SH-SY5Y (cell line): ENCODE measurements around the gene MYO18B.

Experiments
- GATA2 ChIP-seq: IDR thresholded peaks from 2 replicates; pipeline ENCODE4 v1.6.1; 2011; ENCODE audit warnings: mild to moderate bottlenecking, low read depth, low read length
- GATA3 ChIP-seq: IDR thresholded peaks from 2 replicates; pipeline ENCODE4 v1.6.1; 2011; ENCODE audit warnings: low read depth, mild to moderate bottlenecking, low read length, moderate library complexity

Gene MYO18B

GRCh38 chr22:25804676-25805075, 62.7 kb downstream of the MYO18B start:
- no peak for TF ChIP-seq GATA2
- no peak for TF ChIP-seq GATA3

- TF ChIP-seq GATA3: no peak
- TF ChIP-seq GATA2: no peak
These were observed 64.6 kb downstream of the MYO18B start for GRCh38 chr22:25806579-25806978.

- TF ChIP-seq GATA3 (no peak), GATA2 (no peak)
These were observed 72.7 kb downstream of the MYO18B start for GRCh38 chr22:25814685-25815084.

GRCh38 chr22:25815561-25815960, 73.6 kb downstream of the MYO18B start:
- no peak for TF ChIP-seq GATA3
- TF ChIP-seq GATA2: no peak

DNA sequence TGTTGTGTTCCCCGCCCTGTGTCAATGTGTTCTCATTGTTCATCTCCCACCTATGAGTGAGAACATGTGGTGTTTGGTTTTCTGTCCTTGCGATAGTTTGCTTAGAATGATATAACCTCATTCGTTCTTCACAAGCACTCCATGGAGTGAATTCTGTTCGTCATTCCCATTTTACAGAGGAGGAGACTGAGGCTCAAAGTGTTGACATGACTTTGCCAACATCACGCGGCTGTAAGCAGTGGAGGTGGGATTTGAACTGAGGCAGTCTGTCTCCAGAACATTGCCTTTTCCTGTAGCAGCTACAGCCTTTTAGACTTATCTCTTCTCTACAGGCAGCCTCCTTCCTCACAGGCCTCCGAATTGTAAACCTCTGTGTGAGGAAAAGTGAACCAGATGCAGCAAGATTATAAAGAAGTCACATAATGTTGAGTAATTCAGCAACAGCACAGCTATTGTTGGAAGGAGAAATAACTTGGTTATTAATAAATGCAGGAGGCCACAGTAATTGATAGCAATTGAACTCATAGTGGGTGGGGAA, 74.6 kb downstream of the MYO18B start:
- no peak for TF ChIP-seq GATA3
- no peak for TF ChIP-seq GATA2

DNA sequence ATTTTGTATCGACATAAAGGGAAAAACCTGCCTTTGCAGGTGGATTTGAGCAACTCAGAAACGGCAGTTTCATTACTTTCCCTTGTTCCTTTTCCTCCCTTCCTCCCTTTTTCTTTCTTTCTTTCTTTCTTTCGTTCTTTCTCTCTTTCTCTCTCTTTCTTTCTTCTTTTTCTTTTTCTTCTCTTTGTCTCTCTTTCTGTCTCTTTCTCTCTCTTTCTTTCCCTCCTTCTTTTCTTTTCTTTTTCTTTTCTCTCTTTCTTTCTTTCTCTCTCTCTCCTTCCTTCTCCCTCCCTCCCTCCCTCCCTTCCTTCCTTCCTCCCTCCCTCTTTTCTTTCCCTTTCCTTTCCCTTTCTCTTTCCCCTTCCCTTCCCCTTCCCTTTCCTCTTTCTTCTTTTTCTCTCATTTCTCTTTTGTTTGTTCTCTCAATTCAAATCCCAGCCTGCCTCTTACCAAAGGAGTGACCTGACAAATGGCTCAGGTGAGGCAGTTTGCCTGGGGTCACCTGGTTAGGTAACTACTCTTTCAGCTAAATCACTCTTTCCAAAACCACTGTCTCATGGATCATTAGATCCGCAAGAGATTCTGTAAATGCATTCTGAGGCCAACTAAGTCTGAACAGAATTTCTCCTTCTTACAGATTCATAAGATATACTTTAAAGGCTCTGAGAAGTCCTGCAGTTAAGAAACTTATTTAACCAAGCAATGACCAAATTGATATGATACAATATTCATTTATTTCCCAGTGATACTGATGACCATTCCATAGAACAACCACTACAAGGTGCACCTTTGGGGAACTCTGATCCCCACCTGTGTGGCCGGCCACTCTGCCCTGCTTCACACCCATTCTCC, 75.3 kb downstream of the MYO18B start:
- TF ChIP-seq GATA3 (no peak), GATA2 (no peak)

GRCh38 chr22:25818541-25818940, 76.6 kb downstream of the MYO18B start:
- TF ChIP-seq GATA2 (no peak), GATA3 (no peak)

GRCh38 chr22:25822344-25822743, 80.4 kb downstream of the MYO18B start:
- TF ChIP-seq GATA2 (no peak), GATA3 (no peak)

GRCh38 chr22:25823276-25823675, 81.3 kb downstream of the MYO18B start:
- no peak for TF ChIP-seq GATA2
- TF ChIP-seq GATA3: no peak

- TF ChIP-seq GATA3 (no peak), GATA2 (no peak)
These were observed 82.9 kb downstream of the MYO18B start for GRCh38 chr22:25824828-25825423.

DNA sequence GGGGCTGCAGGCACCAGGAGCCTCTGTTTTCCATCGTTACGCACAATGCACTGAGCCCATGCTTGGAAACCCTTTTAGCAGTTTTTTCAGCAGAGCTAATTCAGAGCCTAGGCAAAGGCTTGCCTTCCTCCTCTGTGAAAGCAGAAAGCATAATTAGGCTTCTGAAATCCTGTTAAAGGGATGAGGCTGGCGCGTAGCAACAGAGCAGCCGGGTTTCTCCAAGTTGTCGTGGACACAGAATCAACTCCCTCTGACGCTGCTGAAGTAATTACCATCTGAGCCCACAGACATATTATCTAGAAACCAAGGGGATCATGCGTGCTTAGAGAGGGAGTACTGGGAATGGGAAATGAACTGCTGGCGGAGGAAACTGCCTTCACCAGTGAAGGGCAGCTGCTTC, 85.4 kb downstream of the MYO18B start:
- no peak for TF ChIP-seq GATA3
- no peak for TF ChIP-seq GATA2

- no peak for TF ChIP-seq GATA3
- no peak for TF ChIP-seq GATA2
These were observed 86.4 kb downstream of the MYO18B start for GRCh38 chr22:25828422-25828821.

DNA sequence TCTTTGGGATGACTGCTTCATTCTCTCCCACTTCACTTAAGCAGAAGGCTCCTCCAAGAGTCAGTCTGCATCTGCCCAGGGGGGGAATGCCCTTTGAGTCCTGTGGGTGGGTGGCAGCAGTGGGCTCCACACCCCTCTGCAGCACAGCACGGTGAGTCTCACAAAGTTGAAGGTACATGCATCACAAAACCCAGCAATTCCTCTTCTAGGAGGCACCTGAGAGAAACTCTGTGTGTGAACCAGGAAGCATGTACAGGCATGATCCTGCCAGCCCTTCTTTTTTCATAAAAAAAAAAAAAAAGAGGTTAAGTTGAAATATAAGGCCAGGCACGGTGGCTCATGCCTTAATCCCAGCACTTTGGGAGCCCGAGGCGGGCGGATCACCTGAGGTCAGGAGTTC, 87.2 kb downstream of the MYO18B start:
- TF ChIP-seq GATA2 (no peak), GATA3 (no peak)

GRCh38 chr22:25829808-25830777, 88.1 kb downstream of the MYO18B start:
- TF ChIP-seq GATA2 (no peak), GATA3 (no peak)

GRCh38 chr22:25833091-25833490, 91.1 kb downstream of the MYO18B start:
- TF ChIP-seq GATA2: no peak
- no peak for TF ChIP-seq GATA3
